ENCODE results near the gene TMIGD2.
"Not testable (repeated sequence)": the region's sequence is repeated elsewhere in the genome, so short reads cannot be mapped to it uniquely, and the experiment has no call there.

The TMIGD2 gene

GRCh38 chr19:4266253-4267000 is 35.8 kb downstream of the TMIGD2 start:
- no peak for FAIRE-seq

GRCh38 chr19:4264812-4265211 is 37.4 kb downstream of the TMIGD2 start:
- FAIRE-seq = no peak

GRCh38 chr19:4260613-4261191 is 41.5 kb downstream of the TMIGD2 start:
- FAIRE-seq = no peak

DNA sequence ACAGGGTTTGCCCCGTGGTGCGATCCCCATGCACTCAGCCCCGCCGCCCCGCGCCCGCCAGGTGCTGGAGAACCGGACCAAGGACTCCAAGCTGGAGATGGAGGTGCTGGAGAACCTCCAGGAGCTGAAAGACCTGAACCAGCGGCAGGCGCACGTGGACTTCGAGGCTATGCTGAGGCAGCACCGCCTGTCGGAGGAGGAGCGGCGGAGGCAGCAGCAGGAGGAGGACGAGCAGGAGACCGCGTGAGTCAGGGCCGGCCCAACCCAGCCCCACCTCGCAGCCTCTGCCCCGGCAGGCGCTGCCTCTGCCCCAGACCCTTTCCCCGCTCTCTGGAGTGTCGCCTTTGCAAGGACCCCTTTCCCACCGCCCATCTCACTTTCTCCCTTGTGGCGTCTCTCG is 44.0 kb downstream of the TMIGD2 start:
- FAIRE-seq = no peak

DNA sequence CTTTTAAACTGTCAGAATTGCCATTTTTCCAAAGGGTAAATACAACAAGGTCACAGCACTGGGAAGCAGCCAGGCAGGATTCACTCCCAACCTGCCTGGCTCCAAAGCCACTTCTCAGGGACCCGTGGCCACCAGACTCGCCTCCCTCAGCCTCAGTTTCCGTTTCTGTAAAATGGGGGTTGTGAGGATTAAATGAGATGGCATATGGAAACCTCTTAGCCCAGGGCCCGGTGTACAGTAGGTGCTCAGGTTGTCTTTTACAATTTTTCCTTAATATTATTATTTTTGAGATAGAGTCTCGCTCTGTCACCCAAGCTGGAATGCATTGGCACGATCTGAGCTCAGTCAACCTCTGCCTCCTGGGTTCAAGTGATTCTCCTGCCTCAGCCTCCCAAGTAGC is 45.2 kb downstream of the TMIGD2 start:
- FAIRE-seq = no peak

GRCh38 chr19:4256563-4256962 is 45.6 kb downstream of the TMIGD2 start:
- no peak for FAIRE-seq

GRCh38 chr19:4246767-4247593 is 55.2 kb downstream of the TMIGD2 start, which contains the start of gene YJU2:
YJU2 (plus strand) TSS chr19:4247080; CDS start chr19:4247147, 67 bp downstream.
- FAIRE-seq = peak; percentile 93

- FAIRE-seq = not testable (repeated sequence)
Observed at GRCh38 chr19:4245938-4246337, 56.3 kb downstream of the TMIGD2 start.
